PC-3 (cell line): ENCODE measurements around the gene COLEC11.

Experiments
- CTCF ChIP-seq: fragments of 300-600 bp; sonication (generic); conservative IDR thresholded peaks from 2 replicates; pipeline ENCODE4 v1.5.1; 2017; ENCODE audit warnings: antibody characterized with exemption, low read depth, mild to moderate bottlenecking, low read length
- EZH2 ChIP-seq: fragments of 300-600 bp; sonication (generic); IDR thresholded peaks from one replicate; pipeline ENCODE4 v1.6.1; 2017; ENCODE audit warnings: antibody characterized with exemption, mild to moderate bottlenecking, low read length; ENCODE audit not compliant: unreplicated experiment

GRCh38 chr2:3681625-3682024, 86.7 kb downstream of the COLEC11 start:
- TF ChIP-seq EZH2 (no peak), CTCF (no peak)
